PC-9 (cell line): Measurements from ENCODE around the gene TMEM123.

Source experiments
- CTCF ChIP-seq: fragments of 200-600 bp; sonication (generic); conservative IDR thresholded peaks from 2 replicates; pipeline ENCODE4 v1.6.1; 2017; ENCODE audit warnings: mixed run types, antibody characterized with exemption, mild to moderate bottlenecking, moderate library complexity
- EZH2 ChIP-seq: fragments of 200-600 bp; sonication (generic); IDR thresholded peaks from 2 replicates; pipeline ENCODE4 v1.8.0; 2017; ENCODE audit warnings: antibody characterized with exemption, low read depth

- TF ChIP-seq CTCF (no peak), EZH2 (no peak)
Observed at GRCh38 chr11:102438311-102439062, 14.1 kb downstream of the TMEM123 start.
